Measurements from ENCODE around the gene ASAP3.

Gene ASAP3

GRCh38 chr1:23441446-23442148 lies 42.4 kb downstream of the ASAP3 start:
- Histone ChIP-seq H3K27me3 (ENCODE audit: control insufficient read depth, low read length) (no peaks in the 10 kb centered on the region), H3K4me2 (ENCODE audit: low read length) (no peak overlapping the region), H3K79me2 (ENCODE audit: control insufficient read depth, low read length) (no peaks in the 10 kb centered on the region), H3K27ac (ENCODE audit: low read depth, low read length) (no peak overlapping the region), H3K4me3 (ENCODE audit: low read length) (no peak overlapping the region), H3K4me1 (ENCODE audit: control insufficient read depth, low read length) (no peaks in the 10 kb centered on the region), H3K9me2 (replicated peaks; ENCODE audit: control insufficient read depth, low read length) (no peaks in the 10 kb centered on the region), H3F3A (ENCODE audit: control insufficient read depth, insufficient read depth) (no peaks in the 10 kb centered on the region), H3K36me3 (ENCODE audit: control insufficient read depth, low read length) (no peaks in the 10 kb centered on the region), H3K9me3 (ENCODE audit: control insufficient read depth, insufficient read depth, low read length) (no peaks in the 10 kb centered on the region), H4K20me1 (ENCODE audit: control insufficient read depth, insufficient read depth, low read depth, low read length) (no peaks in the 10 kb centered on the region)
- TF ChIP-seq CTCF (IDR thresholded peaks at IDR 0.05; ENCODE audit: low read depth, low read length, poor library complexity, severe bottlenecking) (no peak), EZH2phosphoT487 (IDR thresholded peaks at IDR 0.05; ENCODE audit: borderline replicate concordance, low read length) (no peak)

GRCh38 chr1:23438545-23438944 lies 45.4 kb downstream of the ASAP3 start:
- Histone ChIP-seq H3K4me1 (ENCODE audit: control insufficient read depth, low read length) (peaks cover 8% of the 10 kb centered on the region; the same call in 1 of the 2 replicates), H3K27me3 (ENCODE audit: control insufficient read depth, low read length) (no peaks in the 10 kb centered on the region), H3F3A (ENCODE audit: control insufficient read depth, insufficient read depth) (no peaks in the 10 kb centered on the region), H3K9me2 (replicated peaks; ENCODE audit: control insufficient read depth, low read length) (no peaks in the 10 kb centered on the region), H3K27ac (ENCODE audit: low read depth, low read length) (no peak overlapping the region), H3K36me3 (ENCODE audit: control insufficient read depth, low read length) (no peaks in the 10 kb centered on the region), H3K4me2 (ENCODE audit: low read length) (no peak overlapping the region), H4K20me1 (ENCODE audit: control insufficient read depth, insufficient read depth, low read depth, low read length) (no peaks in the 10 kb centered on the region), H3K4me3 (ENCODE audit: low read length) (no peak overlapping the region), H3K9me3 (ENCODE audit: control insufficient read depth, insufficient read depth, low read length) (no peaks in the 10 kb centered on the region), H3K79me2 (ENCODE audit: control insufficient read depth, low read length) (no peaks in the 10 kb centered on the region)
- TF ChIP-seq EZH2phosphoT487 (IDR thresholded peaks at IDR 0.05; ENCODE audit: borderline replicate concordance, low read length) (no peak), CTCF (IDR thresholded peaks at IDR 0.05; ENCODE audit: low read depth, low read length, poor library complexity, severe bottlenecking) (no peak)

GRCh38 chr1:23437355-23437664 lies 46.7 kb downstream of the ASAP3 start:
- H4K20me1 ChIP-seq (ENCODE audit: control insufficient read depth, insufficient read depth, low read depth, low read length): no peaks in the 10 kb centered on the region
- H3K27ac ChIP-seq (ENCODE audit: low read depth, low read length): no peak overlapping the region
- H3K36me3 ChIP-seq (ENCODE audit: control insufficient read depth, low read length): no peaks in the 10 kb centered on the region
- no peaks in the 10 kb centered on the region for H3K27me3 ChIP-seq (ENCODE audit: control insufficient read depth, low read length)
- no peak for TF ChIP-seq EZH2phosphoT487 (IDR thresholded peaks at IDR 0.05; ENCODE audit: borderline replicate concordance, low read length)
- no peak for TF ChIP-seq CTCF (IDR thresholded peaks at IDR 0.05; ENCODE audit: low read depth, low read length, poor library complexity, severe bottlenecking)
- peaks cover 8% of the 10 kb centered on the region; the same call in 1 of the 2 replicates for H3K4me1 ChIP-seq (ENCODE audit: control insufficient read depth, low read length)
- no peaks in the 10 kb centered on the region for H3F3A ChIP-seq (ENCODE audit: control insufficient read depth, insufficient read depth)
- no peaks in the 10 kb centered on the region for H3K9me3 ChIP-seq (ENCODE audit: control insufficient read depth, insufficient read depth, low read length)
- no peak overlapping the region for H3K4me3 ChIP-seq (ENCODE audit: low read length)
- H3K79me2 ChIP-seq (ENCODE audit: control insufficient read depth, low read length): no peaks in the 10 kb centered on the region
- no peaks in the 10 kb centered on the region for H3K9me2 ChIP-seq (replicated peaks; ENCODE audit: control insufficient read depth, low read length)
- H3K4me2 ChIP-seq (ENCODE audit: low read length): no peak overlapping the region
